Fibroblast of lung (primary cell): ENCODE measurements around the gene CRADD. TPM values are rescaled to one million over a fixed set of nuclear protein-coding genes. Genes with fewer than 3 reads are reported as not detected.

Source experiments
- DNase-seq, 2 donors: peaks; one replicate each; pipeline versions ENCODE4 v3.0.0 to v3.0.0-alpha.2; 2010; ENCODE audit warnings: low read depth in 2 of 2
- H2AFZ ChIP-seq: 2 replicates; pipeline ENCODE4 v1.5.1; 2012; ENCODE audit warnings: low read length, control low read depth, inconsistent platforms
- H3K27ac ChIP-seq: 2 replicates; pipeline ENCODE4 v1.5.1; 2011; ENCODE audit warnings: low read length, control low read depth; ENCODE audit not compliant: insufficient read depth
- H3K27me3 ChIP-seq: 2 replicates; pipeline ENCODE4 v1.5.1; 2011; ENCODE audit warnings: mild to moderate bottlenecking, low read length; ENCODE audit not compliant: control insufficient read depth, insufficient read depth
- H3K36me3 ChIP-seq: 2 replicates; pipeline ENCODE4 v1.5.1; 2011; ENCODE audit warnings: low read length; ENCODE audit not compliant: control insufficient read depth, insufficient read depth
- H3K4me1 ChIP-seq: 2 replicates; pipeline ENCODE4 v1.5.1; 2011; ENCODE audit warnings: low read length; ENCODE audit not compliant: control insufficient read depth, insufficient read depth; ENCODE audit errors: extremely low read depth
- H3K4me2 ChIP-seq: 2 replicates; pipeline ENCODE4 v1.5.1; 2011; ENCODE audit warnings: low read length, control low read depth; ENCODE audit not compliant: insufficient read depth; ENCODE audit errors: extremely low read depth
- H3K4me3 ChIP-seq, 4 experiments: fragments of 200-600 bp in 1 of 4; sonication (generic) in 1 of 4; replicated peaks in 1 of 4; 2 replicates each; pipeline ENCODE4 v1.5.1; 2011 to 2016; ENCODE audit warnings: low read length in 4 of 4, low read depth in 3 of 4, mild to moderate bottlenecking in 3 of 4, control low read depth in 2 of 4, inconsistent platforms in 1 of 4, mixed read lengths in 1 of 4; ENCODE audit not compliant: insufficient read depth in 1 of 4; ENCODE audit errors: control extremely low read depth in 1 of 4
- H3K79me2 ChIP-seq: 2 replicates; pipeline ENCODE4 v1.5.1; 2012; ENCODE audit warnings: mild to moderate bottlenecking, low read length, inconsistent platforms; ENCODE audit not compliant: control insufficient read depth, insufficient read depth
- H3K9ac ChIP-seq: 2 replicates; pipeline ENCODE4 v1.5.1; 2011; ENCODE audit warnings: mild to moderate bottlenecking, low read length, control low read depth; ENCODE audit not compliant: insufficient read depth
- H3K9me3 ChIP-seq: 2 replicates; pipeline ENCODE4 v1.5.1; 2012; ENCODE audit warnings: low read depth, low read length; ENCODE audit not compliant: control insufficient read depth, insufficient read depth
- H4K20me1 ChIP-seq: 2 replicates; pipeline ENCODE4 v1.5.1; 2011; ENCODE audit warnings: low read length; ENCODE audit not compliant: control insufficient read depth, insufficient read depth; ENCODE audit errors: extremely low read depth
- CTCF ChIP-seq, 2 donors: IDR thresholded peaks in 1 of 2; conservative IDR thresholded peaks in 1 of 2; 1 replicate in 1 of 2; 2 replicates in 1 of 2; pipeline ENCODE4 v1.5.1; 2011 to 2012; ENCODE audit warnings: low read length in 2 of 2, control low read depth in 1 of 2, inconsistent platforms in 1 of 2, low read depth in 1 of 2, mild to moderate bottlenecking in 1 of 2
- EZH2 ChIP-seq: IDR thresholded peaks from 2 replicates; pipeline ENCODE4 v1.5.1; 2012; ENCODE audit warnings: low read length, control low read depth, mild to moderate bottlenecking; ENCODE audit errors: missing control alignments
- polyA plus RNA-seq, 2 donors: library from polyadenylated mRNA; depleted of rRNA in 1 of 2; stranded (reverse) in 1 of 2; unstranded in 1 of 2; fragments of >200 nt; gene quantifications; 2 replicates each; pipeline ENCODE4 v1.2.1, GENCODE V29; 2011 to 2012; ENCODE audit warnings: missing spikeins in 1 of 2
- total RNA-seq: library from RNA; depleted of rRNA; stranded (reverse); fragments of >200 nt; gene quantifications from 2 replicates; pipeline ENCODE4 v1.2.1, GENCODE V29; 2014

Gene CRADD
- total and polyA plus RNA-seq, 2 donors (not counting 1 experiment from before 2014, with no cell fraction given) = 13.5 to 21.1 TPM

DNA sequence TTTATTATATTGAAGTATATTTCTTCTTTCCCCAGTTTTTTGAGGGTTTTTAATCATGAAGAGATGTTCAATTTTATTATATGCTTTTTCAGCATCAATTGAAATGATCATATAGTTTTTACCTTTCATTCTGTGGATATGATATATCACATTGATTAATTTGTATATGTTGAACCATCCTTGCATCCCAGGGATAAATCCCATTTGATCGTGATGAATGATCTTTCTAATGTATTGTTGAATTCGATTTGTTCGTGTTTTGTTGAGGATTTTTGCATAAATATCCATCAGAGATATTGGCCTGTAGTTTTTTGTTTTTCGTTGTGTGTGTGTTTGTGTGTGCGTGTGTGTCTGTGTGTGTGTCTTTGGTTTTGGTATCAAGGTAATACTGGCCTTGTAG, 196.4 kb downstream of the CRADD start:
- Histone ChIP-seq H3K36me3 (no peaks in the 10 kb centered on the region), H3K9ac (no peak overlapping the region), H3K4me2 (no peak overlapping the region), H3K27me3 (no peaks in the 10 kb centered on the region), H3K4me3 (no peak overlapping the region), H3K79me2 (no peaks in the 10 kb centered on the region), H3K27ac (no peak overlapping the region), H3K9me3 (no peaks in the 10 kb centered on the region), H3K4me1 (no peaks in the 10 kb centered on the region), H2AFZ (no peak overlapping the region), H4K20me1 (no peaks in the 10 kb centered on the region)
- no peak for DNase-seq
- TF ChIP-seq CTCF (conservative IDR thresholded peaks at IDR 0.05 in 1 of 2, IDR thresholded peaks at IDR 0.05 in 1 of 2; ENCODE audit: low read depth in 1 of 2, low read length in 2 of 2) = no peak
- no peak for TF ChIP-seq EZH2

DNA sequence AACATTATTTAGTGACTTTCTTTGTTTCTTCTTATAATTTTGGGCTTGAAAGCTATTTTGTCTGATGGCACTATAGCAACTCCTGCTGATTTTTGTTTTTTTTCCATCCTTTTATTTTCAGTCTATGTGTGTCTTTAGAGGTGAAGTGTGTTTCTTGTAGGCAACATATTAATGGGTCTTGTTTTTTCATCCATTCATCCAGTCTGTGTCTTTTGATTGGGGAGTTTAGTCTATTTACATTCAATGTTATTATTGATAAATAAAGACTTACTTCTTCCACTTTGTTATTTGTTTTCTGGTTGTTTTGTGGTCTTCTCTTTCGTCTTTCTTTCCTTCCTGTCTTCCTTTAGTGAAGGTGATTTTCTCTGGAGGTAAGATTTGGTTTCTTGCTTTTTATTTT, 198.0 kb downstream of the CRADD start:
- H3K27me3 ChIP-seq = no peaks in the 10 kb centered on the region
- H3K4me1 ChIP-seq = peaks cover 2% of the 10 kb centered on the region
- H3K79me2 ChIP-seq = no peaks in the 10 kb centered on the region
- no peak overlapping the region for H2AFZ ChIP-seq
- no peaks in the 10 kb centered on the region for H3K9me3 ChIP-seq
- H3K4me2 ChIP-seq = no peak overlapping the region
- H3K4me3 ChIP-seq = no peak overlapping the region
- no peak overlapping the region for H3K27ac ChIP-seq
- H4K20me1 ChIP-seq = no peaks in the 10 kb centered on the region
- H3K36me3 ChIP-seq = no peaks in the 10 kb centered on the region
- H3K9ac ChIP-seq = no peak overlapping the region
- TF ChIP-seq CTCF (conservative IDR thresholded peaks at IDR 0.05 in 1 of 2, IDR thresholded peaks at IDR 0.05 in 1 of 2; ENCODE audit: low read depth in 1 of 2, low read length in 2 of 2) (no peak), EZH2 (no peak)
- no peak for DNase-seq

GRCh38 chr12:93876360-93876759, 199.2 kb downstream of the CRADD start:
- Histone ChIP-seq H3K79me2 (no peaks in the 10 kb centered on the region), H2AFZ (no peak overlapping the region), H3K4me2 (no peak overlapping the region), H4K20me1 (no peaks in the 10 kb centered on the region), H3K4me3 (no peak overlapping the region), H3K27me3 (no peaks in the 10 kb centered on the region), H3K27ac (no peak overlapping the region), H3K36me3 (no peaks in the 10 kb centered on the region), H3K9ac (no peak overlapping the region), H3K9me3 (no peaks in the 10 kb centered on the region), H3K4me1 (peaks cover 2% of the 10 kb centered on the region)
- DNase-seq = no peak
- TF ChIP-seq EZH2 (no peak), CTCF (conservative IDR thresholded peaks at IDR 0.05 in 1 of 2, IDR thresholded peaks at IDR 0.05 in 1 of 2; ENCODE audit: low read depth in 1 of 2, low read length in 2 of 2) (no peak)
